ENCODE measurements around the gene EMX1. TPM values are rescaled to one million over a fixed set of nuclear protein-coding genes. Genes with fewer than 3 reads are reported as not detected.

Gene EMX1
- polyA plus RNA-seq, 3 donors: not detected

DNA sequence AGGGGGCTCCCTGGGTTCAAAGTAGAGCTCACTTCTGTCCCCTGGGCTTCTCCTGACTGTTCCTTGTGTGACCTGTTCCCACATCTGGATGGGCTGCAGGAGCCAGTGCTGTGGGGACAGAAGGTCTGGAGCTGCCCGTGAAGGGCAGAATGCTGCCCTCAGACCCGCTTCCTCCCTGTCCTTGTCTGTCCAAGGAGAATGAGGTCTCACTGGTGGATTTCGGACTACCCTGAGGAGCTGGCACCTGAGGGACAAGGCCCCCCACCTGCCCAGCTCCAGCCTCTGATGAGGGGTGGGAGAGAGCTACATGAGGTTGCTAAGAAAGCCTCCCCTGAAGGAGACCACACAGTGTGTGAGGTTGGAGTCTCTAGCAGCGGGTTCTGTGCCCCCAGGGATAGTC is 15.5 kb downstream of the EMX1 start:
- Mint-ChIP-seq H3K4me3 (no peak overlapping the region), H3K27me3 (ENCODE audit: low read depth in 3 of 3) (peaks cover 12 to 22% (median 19%) of the 10 kb centered on the region in 3 donors), H3K27ac (no peak overlapping the region), H3K4me1 (no peaks in the 10 kb centered on the region), H3K36me3 (no peaks in the 10 kb centered on the region), H3K9me3 (no peaks in the 10 kb centered on the region)
- Histone ChIP-seq H3K36me3 (replicated peaks in 1 of 2; ENCODE audit: control insufficient read depth in 1 of 2, insufficient read depth in 2 of 2, low read length in 2 of 2) (no peaks in the 10 kb centered on the region), H3K9me3 (replicated peaks in 1 of 2; ENCODE audit: control insufficient read depth in 1 of 2, insufficient read depth in 1 of 2, low read length in 2 of 2) (no peaks in the 10 kb centered on the region), H3K4me1 (ENCODE audit: control insufficient read depth in 1 of 2, insufficient read depth in 2 of 2, low read length in 2 of 2) (no peaks in the 10 kb centered on the region), H4K20me1 (ENCODE audit: insufficient read depth, low read length) (no peaks in the 10 kb centered on the region), H3K9ac (ENCODE audit: insufficient read depth, low read length, poor library complexity, severe bottlenecking) (no peak overlapping the region), H3K27ac (ENCODE audit: low read depth in 1 of 2, low read length in 2 of 2) (no peak overlapping the region), H3K4me3 (replicated peaks in 1 of 3; ENCODE audit: low read depth in 2 of 3, low read length in 3 of 3) (no peak overlapping the region), H3K27me3 (ENCODE audit: control insufficient read depth in 2 of 2, insufficient read depth in 2 of 2, low read length in 2 of 2) (peaks cover 24 to 38% of the 10 kb centered on the region in 2 donors), H3K79me2 (ENCODE audit: insufficient read depth, low read length) (no peaks in the 10 kb centered on the region), H2AFZ (ENCODE audit: insufficient read depth, low read depth, low read length, poor library complexity, severe bottlenecking) (no peak overlapping the region), H3K4me2 (replicated peaks; ENCODE audit: extremely low read depth, low read length, poor library complexity, severe bottlenecking) (no peak overlapping the region)
- WGBS (ENCODE audit: insufficient coverage): 100% methylated on average over 1 of the region's 4 CpGs
- no peak for DNase-seq
- TF ChIP-seq, protein P1, sequence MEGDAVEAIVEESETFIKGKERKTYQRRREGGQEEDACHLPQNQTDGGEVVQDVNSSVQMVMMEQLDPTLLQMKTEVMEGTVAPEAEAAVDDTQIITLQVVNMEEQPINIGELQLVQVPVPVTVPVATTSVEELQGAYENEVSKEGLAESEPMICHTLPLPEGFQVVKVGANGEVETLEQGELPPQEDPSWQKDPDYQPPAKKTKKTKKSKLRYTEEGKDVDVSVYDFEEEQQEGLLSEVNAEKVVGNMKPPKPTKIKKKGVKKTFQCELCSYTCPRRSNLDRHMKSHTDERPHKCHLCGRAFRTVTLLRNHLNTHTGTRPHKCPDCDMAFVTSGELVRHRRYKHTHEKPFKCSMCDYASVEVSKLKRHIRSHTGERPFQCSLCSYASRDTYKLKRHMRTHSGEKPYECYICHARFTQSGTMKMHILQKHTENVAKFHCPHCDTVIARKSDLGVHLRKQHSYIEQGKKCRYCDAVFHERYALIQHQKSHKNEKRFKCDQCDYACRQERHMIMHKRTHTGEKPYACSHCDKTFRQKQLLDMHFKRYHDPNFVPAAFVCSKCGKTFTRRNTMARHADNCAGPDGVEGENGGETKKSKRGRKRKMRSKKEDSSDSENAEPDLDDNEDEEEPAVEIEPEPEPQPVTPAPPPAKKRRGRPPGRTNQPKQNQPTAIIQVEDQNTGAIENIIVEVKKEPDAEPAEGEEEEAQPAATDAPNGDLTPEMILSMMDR (IDR thresholded peaks at IDR 0.05): no peak
- intact Hi-C loops (cut with micrococcal nuclease): no loop called here

DNA sequence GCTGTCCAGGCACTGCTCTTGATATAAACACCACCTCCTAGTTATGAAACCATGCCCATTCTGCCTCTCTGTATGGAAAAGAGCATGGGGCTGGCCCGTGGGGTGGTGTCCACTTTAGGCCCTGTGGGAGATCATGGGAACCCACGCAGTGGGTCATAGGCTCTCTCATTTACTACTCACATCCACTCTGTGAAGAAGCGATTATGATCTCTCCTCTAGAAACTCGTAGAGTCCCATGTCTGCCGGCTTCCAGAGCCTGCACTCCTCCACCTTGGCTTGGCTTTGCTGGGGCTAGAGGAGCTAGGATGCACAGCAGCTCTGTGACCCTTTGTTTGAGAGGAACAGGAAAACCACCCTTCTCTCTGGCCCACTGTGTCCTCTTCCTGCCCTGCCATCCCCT is 15.9 kb downstream of the EMX1 start:
- Histone ChIP-seq H3K79me2 (ENCODE audit: insufficient read depth, low read length) (no peaks in the 10 kb centered on the region), H3K27me3 (ENCODE audit: control insufficient read depth in 2 of 2, insufficient read depth in 2 of 2, low read length in 2 of 2) (peaks cover 22 to 34% of the 10 kb centered on the region in 2 donors), H4K20me1 (ENCODE audit: insufficient read depth, low read length) (no peaks in the 10 kb centered on the region), H3K4me3 (replicated peaks in 1 of 3; ENCODE audit: low read depth in 2 of 3, low read length in 3 of 3) (no peak overlapping the region), H3K4me1 (ENCODE audit: control insufficient read depth in 1 of 2, insufficient read depth in 2 of 2, low read length in 2 of 2) (no peaks in the 10 kb centered on the region), H3K4me2 (replicated peaks; ENCODE audit: extremely low read depth, low read length, poor library complexity, severe bottlenecking) (no peak overlapping the region), H3K9ac (ENCODE audit: insufficient read depth, low read length, poor library complexity, severe bottlenecking) (no peak overlapping the region), H3K36me3 (replicated peaks in 1 of 2; ENCODE audit: control insufficient read depth in 1 of 2, insufficient read depth in 2 of 2, low read length in 2 of 2) (no peaks in the 10 kb centered on the region), H3K9me3 (replicated peaks in 1 of 2; ENCODE audit: control insufficient read depth in 1 of 2, insufficient read depth in 1 of 2, low read length in 2 of 2) (no peaks in the 10 kb centered on the region), H2AFZ (ENCODE audit: insufficient read depth, low read depth, low read length, poor library complexity, severe bottlenecking) (no peak overlapping the region), H3K27ac (ENCODE audit: low read depth in 1 of 2, low read length in 2 of 2) (no peak overlapping the region)
- intact Hi-C loops (cut with micrococcal nuclease): no loop called here
- Mint-ChIP-seq H3K9me3 (no peaks in the 10 kb centered on the region), H3K27me3 (ENCODE audit: low read depth in 3 of 3) (peaks cover 12 to 22% (median 19%) of the 10 kb centered on the region in 3 donors), H3K4me3 (no peak overlapping the region), H3K4me1 (no peaks in the 10 kb centered on the region), H3K27ac (no peak overlapping the region), H3K36me3 (no peaks in the 10 kb centered on the region)
- WGBS (ENCODE audit: insufficient coverage): 100% methylated on average over 3 of the region's 5 CpGs
- TF ChIP-seq, protein P1 (IDR thresholded peaks at IDR 0.05): no peak
- DNase-seq: no peak

Data from CD14-positive monocyte (primary cell).